ENCODE measurements around the gene NISCH.

The NISCH gene

DNA sequence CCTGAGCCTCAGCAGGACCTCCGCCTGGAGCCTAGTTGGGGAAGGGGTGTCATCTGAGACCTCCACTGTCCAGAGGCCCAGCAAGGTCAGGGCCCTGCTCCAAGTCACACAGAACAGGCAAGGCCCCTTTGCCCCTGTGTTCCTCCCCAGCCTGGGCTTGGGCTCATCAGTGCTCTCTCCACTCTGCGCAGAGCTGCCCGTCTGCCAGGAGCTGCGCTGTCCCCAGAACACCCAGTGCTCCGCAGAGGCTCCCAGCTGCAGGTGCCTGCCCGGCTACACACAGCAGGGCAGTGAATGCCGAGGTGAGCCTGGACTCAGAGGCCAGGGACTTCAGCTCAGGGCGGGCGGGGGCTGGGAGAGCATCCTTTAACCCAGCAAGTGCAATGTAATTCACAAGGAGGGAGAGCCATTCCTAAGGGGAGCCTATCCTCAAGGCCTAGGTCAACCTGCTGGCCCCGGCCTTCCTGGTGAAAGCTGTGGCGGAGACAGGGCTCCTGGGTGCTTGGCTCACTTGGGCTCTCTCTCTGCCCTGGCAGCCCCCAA lies 47.5 kb downstream of the NISCH start:
- DNase-seq (ENCODE audit: low read depth): no peak
- TF ChIP-seq, protein P1, sequence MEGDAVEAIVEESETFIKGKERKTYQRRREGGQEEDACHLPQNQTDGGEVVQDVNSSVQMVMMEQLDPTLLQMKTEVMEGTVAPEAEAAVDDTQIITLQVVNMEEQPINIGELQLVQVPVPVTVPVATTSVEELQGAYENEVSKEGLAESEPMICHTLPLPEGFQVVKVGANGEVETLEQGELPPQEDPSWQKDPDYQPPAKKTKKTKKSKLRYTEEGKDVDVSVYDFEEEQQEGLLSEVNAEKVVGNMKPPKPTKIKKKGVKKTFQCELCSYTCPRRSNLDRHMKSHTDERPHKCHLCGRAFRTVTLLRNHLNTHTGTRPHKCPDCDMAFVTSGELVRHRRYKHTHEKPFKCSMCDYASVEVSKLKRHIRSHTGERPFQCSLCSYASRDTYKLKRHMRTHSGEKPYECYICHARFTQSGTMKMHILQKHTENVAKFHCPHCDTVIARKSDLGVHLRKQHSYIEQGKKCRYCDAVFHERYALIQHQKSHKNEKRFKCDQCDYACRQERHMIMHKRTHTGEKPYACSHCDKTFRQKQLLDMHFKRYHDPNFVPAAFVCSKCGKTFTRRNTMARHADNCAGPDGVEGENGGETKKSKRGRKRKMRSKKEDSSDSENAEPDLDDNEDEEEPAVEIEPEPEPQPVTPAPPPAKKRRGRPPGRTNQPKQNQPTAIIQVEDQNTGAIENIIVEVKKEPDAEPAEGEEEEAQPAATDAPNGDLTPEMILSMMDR (conservative IDR thresholded peaks at IDR 0.05; ENCODE audit: low read depth, low read length): no peak
- H3K4me3 ChIP-seq (ENCODE audit: low read length): no peak overlapping the region

DNA sequence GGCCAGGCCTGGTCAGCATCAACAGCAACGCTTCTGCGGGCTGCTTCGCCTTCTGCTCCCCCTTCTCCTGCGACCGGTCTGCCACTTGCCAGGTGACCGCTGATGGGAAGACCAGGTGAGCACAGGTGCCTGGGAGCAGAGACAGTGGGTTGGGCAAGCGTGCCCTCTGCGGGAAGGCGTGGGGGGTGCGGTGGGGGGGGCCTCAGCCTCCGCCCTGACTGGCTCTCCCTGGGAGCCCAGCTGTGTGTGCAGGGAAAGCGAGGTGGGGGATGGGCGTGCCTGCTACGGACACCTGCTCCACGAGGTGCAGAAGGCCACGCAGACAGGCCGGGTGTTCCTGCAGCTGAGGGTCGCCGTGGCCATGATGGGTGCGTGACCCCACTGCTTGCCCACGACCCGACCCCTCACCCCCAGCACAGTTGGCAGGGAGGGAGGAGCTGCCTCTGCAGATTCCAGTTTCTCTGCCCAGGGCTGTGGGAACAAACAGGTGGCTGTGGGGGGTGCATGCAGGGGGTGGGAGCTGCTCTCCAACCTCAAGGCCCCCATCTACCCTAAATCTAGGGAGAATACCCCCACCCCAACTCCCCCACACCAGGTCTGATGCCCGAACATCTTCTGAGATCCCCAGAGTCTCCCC lies 48.5 kb downstream of the NISCH start:
- TF ChIP-seq, protein P1 (conservative IDR thresholded peaks at IDR 0.05; ENCODE audit: low read depth, low read length): no peak
- DNase-seq (ENCODE audit: low read depth): no peak
- H3K4me3 ChIP-seq (ENCODE audit: low read length): no peak overlapping the region

DNA sequence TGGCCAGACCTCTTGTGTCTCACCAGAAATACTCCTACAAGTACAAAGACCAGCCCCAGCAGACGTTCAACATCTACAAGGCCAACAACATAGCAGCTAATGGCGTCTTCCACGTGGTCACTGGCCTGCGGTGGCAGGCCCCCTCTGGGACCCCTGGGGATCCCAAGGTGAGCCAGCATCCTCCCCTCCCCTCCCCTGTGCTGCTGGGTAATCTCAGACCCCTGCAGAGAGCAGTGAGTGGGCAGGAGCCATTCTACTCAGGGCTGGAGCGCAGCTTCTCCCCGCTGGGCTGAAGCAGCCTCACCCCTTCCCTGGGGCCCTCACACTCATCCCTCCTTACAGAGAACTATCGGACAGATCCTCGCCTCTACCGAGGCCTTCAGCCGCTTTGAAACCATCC lies 49.6 kb downstream of the NISCH start:
- TF ChIP-seq, protein P1 (conservative IDR thresholded peaks at IDR 0.05; ENCODE audit: low read depth, low read length): no peak
- no peak for DNase-seq (ENCODE audit: low read depth)
- H3K4me3 ChIP-seq (ENCODE audit: low read length): no peak overlapping the region

DNA sequence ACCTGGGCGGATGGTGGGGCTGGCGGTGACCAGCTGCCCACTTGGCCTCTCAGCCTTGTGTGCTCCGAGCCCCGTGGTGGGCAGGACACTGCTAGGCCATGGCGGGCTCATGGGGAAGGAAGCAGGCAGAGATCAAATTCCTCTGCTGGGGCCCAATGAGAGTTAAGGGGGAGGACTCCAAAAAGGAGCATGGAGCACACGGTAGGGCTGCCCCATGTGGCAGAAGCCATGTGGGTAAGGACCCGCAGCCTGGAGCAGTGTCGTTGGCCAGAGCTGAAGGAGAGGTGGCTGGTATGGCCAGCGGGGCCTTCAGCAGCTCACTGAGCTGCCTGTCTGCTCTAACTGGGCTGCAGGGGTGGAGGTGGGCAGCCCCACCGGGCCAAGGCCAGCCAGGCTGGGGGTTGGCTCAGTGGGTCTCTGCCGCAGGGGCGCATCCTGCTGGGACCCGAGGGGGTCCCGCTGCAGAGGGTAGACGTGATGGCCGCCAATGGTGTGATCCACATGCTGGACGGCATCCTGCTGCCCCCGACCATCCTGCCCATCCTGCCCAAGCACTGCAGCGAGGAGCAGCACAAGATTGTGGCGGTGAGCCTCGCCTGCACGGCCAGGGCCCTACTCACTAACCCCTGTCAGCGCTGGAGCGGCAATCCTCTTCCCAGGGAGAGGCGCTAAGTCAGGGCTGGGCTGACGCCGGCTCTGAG lies 51.0 kb downstream of the NISCH start:
- DNase-seq (ENCODE audit: low read depth): no peak
- H3K4me3 ChIP-seq (ENCODE audit: low read length): no peak overlapping the region
- TF ChIP-seq, protein P1 (conservative IDR thresholded peaks at IDR 0.05; ENCODE audit: low read depth, low read length): no peak

DNA sequence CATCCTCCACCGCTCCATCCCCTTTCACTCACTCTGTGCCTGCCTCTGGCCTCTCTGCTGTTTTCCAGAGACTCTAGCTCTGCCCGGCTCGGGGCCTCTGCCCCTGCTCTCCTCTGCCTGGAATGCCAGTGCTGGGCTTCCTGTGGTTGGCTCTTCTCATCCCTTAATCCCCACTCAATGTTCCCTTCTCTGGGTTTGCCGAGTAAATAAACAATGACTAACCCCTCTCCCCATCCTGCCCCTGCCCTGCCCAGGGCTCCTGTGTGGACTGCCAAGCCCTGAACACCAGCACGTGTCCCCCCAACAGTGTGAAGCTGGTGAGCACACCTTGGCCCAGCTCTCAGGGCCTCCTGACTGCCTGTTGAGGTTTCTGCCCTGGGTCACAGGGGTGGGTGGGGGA lies 52.0 kb downstream of the NISCH start:
- TF ChIP-seq, protein P1 (conservative IDR thresholded peaks at IDR 0.05; ENCODE audit: low read depth, low read length): no peak
- H3K4me3 ChIP-seq (ENCODE audit: low read length): no peak overlapping the region
- DNase-seq (ENCODE audit: low read depth): peak; percentile 91

DNA sequence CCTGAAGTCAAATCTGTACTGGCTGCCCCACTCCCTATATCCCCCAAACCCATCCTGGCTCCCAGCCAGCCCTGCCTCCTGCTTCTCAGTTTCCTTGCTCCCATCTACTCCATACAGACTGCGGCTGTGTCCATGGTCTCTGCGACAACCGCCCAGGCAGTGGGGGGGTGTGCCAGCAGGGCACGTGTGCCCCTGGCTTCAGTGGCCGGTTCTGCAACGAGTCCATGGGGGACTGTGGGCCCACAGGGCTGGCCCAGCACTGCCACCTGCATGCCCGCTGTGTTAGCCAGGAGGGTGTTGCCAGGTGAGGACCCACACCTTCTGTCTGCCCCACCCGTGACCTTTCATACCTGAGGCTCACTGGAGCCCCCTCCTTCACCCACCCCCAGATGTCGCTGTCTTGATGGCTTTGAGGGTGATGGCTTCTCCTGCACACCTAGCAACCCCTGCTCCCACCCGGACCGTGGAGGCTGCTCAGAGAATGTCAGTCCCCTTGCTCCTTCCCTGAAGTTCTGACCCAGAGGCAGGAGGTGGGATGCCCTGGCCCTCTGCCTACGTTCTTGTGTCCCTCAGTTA lies 54.4 kb downstream of the NISCH start:
- no peak overlapping the region for H3K4me3 ChIP-seq (ENCODE audit: low read length)
- TF ChIP-seq, protein P1 (conservative IDR thresholded peaks at IDR 0.05; ENCODE audit: low read depth, low read length): no peak
- no peak for DNase-seq (ENCODE audit: low read depth)
